Fibroblast of lung (primary cell): ENCODE measurements around the gene DDX51.

ENCODE experiments used
- CTCF ChIP-seq, 2 donors: IDR thresholded peaks in 1 of 2; conservative IDR thresholded peaks in 1 of 2; 1 replicate in 1 of 2; 2 replicates in 1 of 2; pipeline ENCODE4 v1.5.1; 2011 to 2012; ENCODE audit warnings: low read length in 2 of 2, control low read depth in 1 of 2, inconsistent platforms in 1 of 2, low read depth in 1 of 2, mild to moderate bottlenecking in 1 of 2
- EZH2 ChIP-seq: IDR thresholded peaks from 2 replicates; pipeline ENCODE4 v1.5.1; 2012; ENCODE audit warnings: low read length, control low read depth, mild to moderate bottlenecking; ENCODE audit errors: missing control alignments

- TF ChIP-seq CTCF (conservative IDR thresholded peaks at IDR 0.05 in 1 of 2, IDR thresholded peaks at IDR 0.05 in 1 of 2; ENCODE audit: low read depth in 1 of 2, low read length in 2 of 2) (no peak), EZH2 (no peak)
These were observed 22.8 kb downstream of the DDX51 start for GRCh38 chr12:132121283-132121682.
